ENCODE measurements around the gene TMEM120B.

DNA sequence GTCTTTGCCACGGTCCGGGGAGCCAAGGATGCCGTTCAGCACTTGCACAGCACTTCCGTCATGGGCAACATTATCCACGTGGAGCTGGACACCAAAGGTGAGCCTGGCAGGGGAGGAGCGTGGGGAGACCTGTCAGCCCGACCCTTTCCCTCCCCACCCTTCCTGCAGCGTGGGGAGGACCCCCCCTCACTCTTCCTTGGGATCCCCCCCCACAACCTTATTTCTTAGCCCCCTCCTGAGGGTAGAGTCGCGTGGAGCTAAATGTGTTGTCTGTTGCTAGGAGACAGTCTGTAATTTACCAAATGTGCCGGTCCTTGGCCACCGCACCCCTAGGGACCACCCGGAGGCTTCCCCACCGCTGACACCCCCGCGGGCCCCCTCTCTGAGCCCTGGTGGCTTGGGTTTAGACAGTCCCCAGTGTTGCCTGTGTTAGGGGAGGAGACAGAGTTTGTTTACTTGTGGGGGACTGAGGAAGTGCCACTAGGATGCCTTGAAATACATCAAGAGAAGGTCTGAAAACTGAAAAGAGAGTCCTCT lies 93.5 kb downstream of the TMEM120B start:
- TF ChIP-seq POLR2AphosphoS5 (IDR thresholded peaks at IDR 0.05): no peak
- TF ChIP-seq, protein P1, sequence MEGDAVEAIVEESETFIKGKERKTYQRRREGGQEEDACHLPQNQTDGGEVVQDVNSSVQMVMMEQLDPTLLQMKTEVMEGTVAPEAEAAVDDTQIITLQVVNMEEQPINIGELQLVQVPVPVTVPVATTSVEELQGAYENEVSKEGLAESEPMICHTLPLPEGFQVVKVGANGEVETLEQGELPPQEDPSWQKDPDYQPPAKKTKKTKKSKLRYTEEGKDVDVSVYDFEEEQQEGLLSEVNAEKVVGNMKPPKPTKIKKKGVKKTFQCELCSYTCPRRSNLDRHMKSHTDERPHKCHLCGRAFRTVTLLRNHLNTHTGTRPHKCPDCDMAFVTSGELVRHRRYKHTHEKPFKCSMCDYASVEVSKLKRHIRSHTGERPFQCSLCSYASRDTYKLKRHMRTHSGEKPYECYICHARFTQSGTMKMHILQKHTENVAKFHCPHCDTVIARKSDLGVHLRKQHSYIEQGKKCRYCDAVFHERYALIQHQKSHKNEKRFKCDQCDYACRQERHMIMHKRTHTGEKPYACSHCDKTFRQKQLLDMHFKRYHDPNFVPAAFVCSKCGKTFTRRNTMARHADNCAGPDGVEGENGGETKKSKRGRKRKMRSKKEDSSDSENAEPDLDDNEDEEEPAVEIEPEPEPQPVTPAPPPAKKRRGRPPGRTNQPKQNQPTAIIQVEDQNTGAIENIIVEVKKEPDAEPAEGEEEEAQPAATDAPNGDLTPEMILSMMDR (IDR thresholded peaks at IDR 0.05): no peak
- TF ChIP-seq POLR2A (IDR thresholded peaks at IDR 0.05): no peak

Data from suprapubic skin (tissue), 4 donors.